Fibroblast of pulmonary artery (primary cell): ENCODE results near the gene PARP15.
A peak's percentile ranks its signal among the peaks of the same experiment; 100 is the strongest.

Source experiments
- DNase-seq: peaks from one replicate; pipeline ENCODE4 v3.0.0-alpha.2; 2010; ENCODE audit warnings: low read depth
- H3K4me3 ChIP-seq: replicated peaks from 2 replicates; pipeline ENCODE4 v1.5.1; 2011; ENCODE audit warnings: low read depth, mild to moderate bottlenecking, control low read depth, low read length, moderate library complexity
- CTCF ChIP-seq: IDR thresholded peaks from 2 replicates; pipeline ENCODE4 v1.5.1; 2011; ENCODE audit warnings: mild to moderate bottlenecking, control low read depth, low read length, inconsistent platforms; ENCODE audit errors: missing control alignments

Gene PARP15

GRCh38 chr3:122577409-122578031, at the start of gene PARP15:
Gene PARP15, plus strand, starts transcription at chr3:122577650. Its CDS starts 18 bp downstream, at chr3:122577668.
- no peak for TF ChIP-seq CTCF
- no peak for DNase-seq
- peak within 1 kb of the TSS; percentile 47 for H3K4me3 ChIP-seq

GRCh38 chr3:122530164-122530563, 47.3 kb upstream of the PARP15 start:
- H3K4me3 ChIP-seq = no peak overlapping the region
- no peak for DNase-seq
- TF ChIP-seq CTCF = no peak

GRCh38 chr3:122533480-122533879, 44.0 kb upstream of the PARP15 start:
- no peak for TF ChIP-seq CTCF

GRCh38 chr3:122533931-122534334, 43.5 kb upstream of the PARP15 start:
- DNase-seq = peak; percentile 62
- no peak overlapping the region for H3K4me3 ChIP-seq
- no peak for TF ChIP-seq CTCF

More at GRCh38 chr3:122533480-122533879, 44.0 kb upstream of the PARP15 start:
- H3K4me3 ChIP-seq = no peak overlapping the region
- DNase-seq = no peak

GRCh38 chr3:122535964-122536631, 41.4 kb upstream of the PARP15 start:
- no peak for DNase-seq
- no peak overlapping the region for H3K4me3 ChIP-seq
- TF ChIP-seq CTCF = no peak

GRCh38 chr3:122536632-122537001, 40.8 kb upstream of the PARP15 start:
- no peak for TF ChIP-seq CTCF
- DNase-seq = no peak
- H3K4me3 ChIP-seq = no peak overlapping the region
